ENCODE measurements around the gene CD44. TPM values are rescaled to one million over a fixed set of nuclear protein-coding genes. Genes with fewer than 3 reads are reported as not detected.
"Not testable (repeated sequence)": the region's sequence is repeated elsewhere in the genome, so short reads cannot be mapped to it uniquely, and the experiment has no call there.

The CD44 gene
- 4.1 TPM for total RNA-seq

- FAIRE-seq = no peak
- peak in 1 of 2 donors; percentile 48 for DNase-seq (ENCODE audit: low spot score in 2 of 2)
Observed at GRCh38 chr11:35138943-35139721, at the start of gene CD44. Gene CD44, plus strand, starts transcription at chr11:35139171. Its CDS starts 133 bp downstream, at chr11:35139304.

- no peak for FAIRE-seq
- no peak for DNase-seq (ENCODE audit: low spot score in 2 of 2)
Observed at GRCh38 chr11:35089666-35090065, 49.3 kb upstream of the CD44 start.

- FAIRE-seq (no peak), DNase-seq (ENCODE audit: low spot score in 2 of 2) (no peak)
Observed at GRCh38 chr11:35090125-35090524, 48.8 kb upstream of the CD44 start.

GRCh38 chr11:35090991-35091390 lies 48.0 kb upstream of the CD44 start:
- not testable (repeated sequence) for DNase-seq (ENCODE audit: low spot score in 2 of 2); FAIRE-seq

GRCh38 chr11:35096723-35097122 lies 42.2 kb upstream of the CD44 start:
- DNase-seq (ENCODE audit: low spot score in 2 of 2) (no peak), FAIRE-seq (no peak)

GRCh38 chr11:35097814-35098455 lies 41.0 kb upstream of the CD44 start:
- DNase-seq (ENCODE audit: low spot score in 2 of 2) (no peak), FAIRE-seq (no peak)

- DNase-seq (ENCODE audit: low spot score in 2 of 2) (no peak), FAIRE-seq (no peak)
Observed at GRCh38 chr11:35098855-35099254, 40.1 kb upstream of the CD44 start.

- no peak for FAIRE-seq
- DNase-seq (ENCODE audit: low spot score in 2 of 2) = no peak
Observed at GRCh38 chr11:35099278-35100012, 39.5 kb upstream of the CD44 start.

- FAIRE-seq (no peak), DNase-seq (ENCODE audit: low spot score in 2 of 2) (no peak)
Observed at GRCh38 chr11:35100013-35100383, 39.0 kb upstream of the CD44 start.

GRCh38 chr11:35101223-35101622 lies 37.7 kb upstream of the CD44 start:
- DNase-seq (ENCODE audit: low spot score in 2 of 2) = no peak
- FAIRE-seq = no peak

- FAIRE-seq = no peak
- DNase-seq (ENCODE audit: low spot score in 2 of 2) = no peak
Observed at GRCh38 chr11:35102267-35102666, 36.7 kb upstream of the CD44 start.

GRCh38 chr11:35103366-35104208 lies 35.4 kb upstream of the CD44 start:
- no peak for FAIRE-seq

GRCh38 chr11:35104655-35105054 lies 34.3 kb upstream of the CD44 start:
- no peak for FAIRE-seq
- DNase-seq (ENCODE audit: low spot score in 2 of 2) = no peak

More at GRCh38 chr11:35103366-35104208, 35.4 kb upstream of the CD44 start:
- DNase-seq (ENCODE audit: low spot score in 2 of 2) = no peak

GRCh38 chr11:35105319-35106079 lies 33.5 kb upstream of the CD44 start:
- FAIRE-seq (no peak), DNase-seq (ENCODE audit: low spot score in 2 of 2) (no peak)

GRCh38 chr11:35106595-35106994 lies 32.4 kb upstream of the CD44 start:
- FAIRE-seq = no peak
- DNase-seq (ENCODE audit: low spot score in 2 of 2) = no peak

GRCh38 chr11:35107861-35108260 lies 31.1 kb upstream of the CD44 start:
- FAIRE-seq = no peak

GRCh38 chr11:35108336-35108735 lies 30.6 kb upstream of the CD44 start:
- DNase-seq (ENCODE audit: low spot score in 2 of 2); FAIRE-seq: not testable (repeated sequence)

More at GRCh38 chr11:35107861-35108260, 31.1 kb upstream of the CD44 start:
- DNase-seq (ENCODE audit: low spot score in 2 of 2) = no peak

GRCh38 chr11:35109041-35109440 lies 29.9 kb upstream of the CD44 start:
- FAIRE-seq = no peak
- DNase-seq (ENCODE audit: low spot score in 2 of 2) = no peak

GRCh38 chr11:35109827-35110226 lies 29.1 kb upstream of the CD44 start:
- DNase-seq (ENCODE audit: low spot score in 2 of 2) = no peak
- no peak for FAIRE-seq

All from frontal cortex (tissue), 4 donors.